ENCODE data around the gene FBLN5. TPM values are rescaled to one million over a fixed set of nuclear protein-coding genes. Genes with fewer than 3 reads are reported as not detected.

The FBLN5 gene
- total and polyA plus RNA-seq, 2 of the 4 experiments (the other 2 are of a cell fraction) = 10.6 to 76.4 TPM

GRCh38 chr14:91888641-91889476 is 58.6 kb downstream of the FBLN5 start:
- 100% methylated on average over 2 of the region's 10 CpGs; no CpG with 5 or more reads in 1 of the 2 experiments for WGBS, 2 experiments (ENCODE audit: extremely low coverage in 2 of 2, insufficient read length in 1 of 2)
- intact Hi-C loops (cut with micrococcal nuclease) (loop anchor here (5.0 kb wide), 1 partner anchor 547 kb away; no protein-coding TSS in a partner anchor), dilution Hi-C loops (cut with HindIII; ENCODE audit: low sequenced_read_pairs, unreplicated experiment) (no loop called here), in situ Hi-C loops (cut with MboI; ENCODE audit: low sequenced_read_pairs) (no loop called here)
- no peak overlapping the region for H4K5ac ChIP-seq (ENCODE audit: low read depth, low read length)
- H2BK20ac ChIP-seq (ENCODE audit: low read depth, low read length) = no peak overlapping the region
- H4K91ac ChIP-seq (ENCODE audit: insufficient read depth, low read depth, low read length) = no peak overlapping the region
- H3K27ac ChIP-seq (ENCODE audit: insufficient read depth, low read length) = no peak overlapping the region
- no peak overlapping the region for H3K4ac ChIP-seq (ENCODE audit: low read depth, low read length)
- no peak overlapping the region for H3K56ac ChIP-seq (ENCODE audit: extremely low read depth, insufficient read depth, low read length)
- peaks cover 2% of the 10 kb centered on the region; the same call in 1 of the 2 replicates for H3K4me1 ChIP-seq (ENCODE audit: control insufficient read depth, insufficient read depth, low read length)
- no peak overlapping the region for H3K14ac ChIP-seq (replicated peaks; ENCODE audit: low read depth, low read length)
- POLR2A ChIA-PET (ENCODE audit: unreplicated experiment) = no interaction called here
- no peak overlapping the region for H3K4me2 ChIP-seq (ENCODE audit: low read depth, low read length)
- CTCF ChIA-PET = no interaction called here
- H3K9ac ChIP-seq (ENCODE audit: low read depth, low read length) = no peak overlapping the region
- H4K20me1 ChIP-seq (ENCODE audit: insufficient read depth, low read length) = peaks cover 7% of the 10 kb centered on the region; the same call in 1 of the 2 replicates
- H3K79me1 ChIP-seq (ENCODE audit: low read depth in 1 of 2, low read length in 2 of 2) = no peaks in the 10 kb centered on the region; a peak in 1 of 4 replicates
- peak; percentile 51 for DNase-seq
- peaks cover 61% of the 10 kb centered on the region for H3K36me3 ChIP-seq (ENCODE audit: control insufficient read depth, insufficient read depth, low read length)
- no peak overlapping the region for H2AK9ac ChIP-seq (replicated peaks; ENCODE audit: low read depth, low read length, poor library complexity)
- H3K9me1 ChIP-seq (ENCODE audit: insufficient read depth, low read length) = peaks cover 4% of the 10 kb centered on the region; the same call in 1 of the 2 replicates
- H3K27me3 ChIP-seq (ENCODE audit: control insufficient read depth, insufficient read depth, low read length) = no peaks in the 10 kb centered on the region
- H3K4me3 ChIP-seq (ENCODE audit: insufficient read depth, low read depth, low read length) = no peak overlapping the region
- H3K9me3 ChIP-seq (ENCODE audit: control insufficient read depth, insufficient read depth, low read length) = no peaks in the 10 kb centered on the region
- H3K23ac ChIP-seq (ENCODE audit: low read depth, low read length) = no peak overlapping the region
- no peak overlapping the region for H3K18ac ChIP-seq (ENCODE audit: low read depth, low read length)
- BruUV-seq (replicated peaks) = no TSS peak
- H2AFZ ChIP-seq (replicated peaks; ENCODE audit: low read length, poor library complexity) = no peak overlapping the region
- no peak overlapping the region for H4K8ac ChIP-seq (ENCODE audit: low read depth in 2 of 2, low read length in 2 of 2)
- ATAC-seq (ENCODE audit: low read depth) = no peak
- no peak overlapping the region for H2BK15ac ChIP-seq (ENCODE audit: low read depth, low read length)
- no peak overlapping the region for H2BK5ac ChIP-seq (ENCODE audit: low read depth, low read length, poor library complexity, severe bottlenecking)
- H2AK5ac ChIP-seq (ENCODE audit: low read depth, low read length) = no peak overlapping the region
- no peak overlapping the region for H2BK120ac ChIP-seq (ENCODE audit: low read depth, low read length)
- TF ChIP-seq MXI1 (IDR thresholded peaks at IDR 0.05; ENCODE audit: borderline replicate concordance, low read depth, low read length) (no peak), NFE2L2 (IDR thresholded peaks at IDR 0.05; ENCODE audit: low read depth, low read length) (no peak), POLR2A (IDR thresholded peaks at IDR 0.05; ENCODE audit: low read depth, low read length) (no peak), RCOR1 (IDR thresholded peaks at IDR 0.05; ENCODE audit: insufficient replicate concordance, low read length) (no peak), BHLHE40 (IDR thresholded peaks at IDR 0.05; ENCODE audit: low read depth, low read length) (no peak), CEBPB (IDR thresholded peaks at IDR 0.05; ENCODE audit: low read depth, low read length) (no peak), CHD1 (IDR thresholded peaks at IDR 0.05; ENCODE audit: low read depth, low read length) (no peak), FOS (IDR thresholded peaks at IDR 0.05; ENCODE audit: low read depth, low read length) (no peak), RFX5 (IDR thresholded peaks at IDR 0.05; ENCODE audit: low read depth, low read length) (no peak), SMC3 (IDR thresholded peaks at IDR 0.05; ENCODE audit: low read depth, low read length) (no peak), RAD21 (IDR thresholded peaks at IDR 0.05; ENCODE audit: low read length) (no peak), ELK1 (IDR thresholded peaks at IDR 0.05; ENCODE audit: borderline replicate concordance, low read depth, low read length) (no peak), MAFK (IDR thresholded peaks at IDR 0.05; ENCODE audit: low read depth, low read length) (no peak)
- TF ChIP-seq, protein P1, sequence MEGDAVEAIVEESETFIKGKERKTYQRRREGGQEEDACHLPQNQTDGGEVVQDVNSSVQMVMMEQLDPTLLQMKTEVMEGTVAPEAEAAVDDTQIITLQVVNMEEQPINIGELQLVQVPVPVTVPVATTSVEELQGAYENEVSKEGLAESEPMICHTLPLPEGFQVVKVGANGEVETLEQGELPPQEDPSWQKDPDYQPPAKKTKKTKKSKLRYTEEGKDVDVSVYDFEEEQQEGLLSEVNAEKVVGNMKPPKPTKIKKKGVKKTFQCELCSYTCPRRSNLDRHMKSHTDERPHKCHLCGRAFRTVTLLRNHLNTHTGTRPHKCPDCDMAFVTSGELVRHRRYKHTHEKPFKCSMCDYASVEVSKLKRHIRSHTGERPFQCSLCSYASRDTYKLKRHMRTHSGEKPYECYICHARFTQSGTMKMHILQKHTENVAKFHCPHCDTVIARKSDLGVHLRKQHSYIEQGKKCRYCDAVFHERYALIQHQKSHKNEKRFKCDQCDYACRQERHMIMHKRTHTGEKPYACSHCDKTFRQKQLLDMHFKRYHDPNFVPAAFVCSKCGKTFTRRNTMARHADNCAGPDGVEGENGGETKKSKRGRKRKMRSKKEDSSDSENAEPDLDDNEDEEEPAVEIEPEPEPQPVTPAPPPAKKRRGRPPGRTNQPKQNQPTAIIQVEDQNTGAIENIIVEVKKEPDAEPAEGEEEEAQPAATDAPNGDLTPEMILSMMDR (conservative IDR thresholded peaks at IDR 0.05; ENCODE audit: low read depth, low read length) = no peak
- TF ChIP-seq, protein P2, sequence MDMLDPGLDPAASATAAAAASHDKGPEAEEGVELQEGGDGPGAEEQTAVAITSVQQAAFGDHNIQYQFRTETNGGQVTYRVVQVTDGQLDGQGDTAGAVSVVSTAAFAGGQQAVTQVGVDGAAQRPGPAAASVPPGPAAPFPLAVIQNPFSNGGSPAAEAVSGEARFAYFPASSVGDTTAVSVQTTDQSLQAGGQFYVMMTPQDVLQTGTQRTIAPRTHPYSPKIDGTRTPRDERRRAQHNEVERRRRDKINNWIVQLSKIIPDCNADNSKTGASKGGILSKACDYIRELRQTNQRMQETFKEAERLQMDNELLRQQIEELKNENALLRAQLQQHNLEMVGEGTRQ (IDR thresholded peaks at IDR 0.05; ENCODE audit: low read depth, low read length) = no peak

Data from IMR-90 (cell line).